ENCODE results near the gene MYH13. TPM values are rescaled to one million over a fixed set of nuclear protein-coding genes. Genes with fewer than 3 reads are reported as not detected.

Gene MYH13
- total and polyA plus RNA-seq, 12 donors: not detected

- Histone ChIP-seq H3K9me3 (peaks cover 0 to 3% (median 0%) of the 10 kb centered on the region in 11 donors), H3K36me3 (no peaks in the 10 kb centered on the region), H3K27ac (no peak overlapping the region), H3K27me3 (no peaks in the 10 kb centered on the region), H3K4me1 (no peaks in the 10 kb centered on the region), H3K4me3 (no peak overlapping the region)
- TF ChIP-seq, protein P1, sequence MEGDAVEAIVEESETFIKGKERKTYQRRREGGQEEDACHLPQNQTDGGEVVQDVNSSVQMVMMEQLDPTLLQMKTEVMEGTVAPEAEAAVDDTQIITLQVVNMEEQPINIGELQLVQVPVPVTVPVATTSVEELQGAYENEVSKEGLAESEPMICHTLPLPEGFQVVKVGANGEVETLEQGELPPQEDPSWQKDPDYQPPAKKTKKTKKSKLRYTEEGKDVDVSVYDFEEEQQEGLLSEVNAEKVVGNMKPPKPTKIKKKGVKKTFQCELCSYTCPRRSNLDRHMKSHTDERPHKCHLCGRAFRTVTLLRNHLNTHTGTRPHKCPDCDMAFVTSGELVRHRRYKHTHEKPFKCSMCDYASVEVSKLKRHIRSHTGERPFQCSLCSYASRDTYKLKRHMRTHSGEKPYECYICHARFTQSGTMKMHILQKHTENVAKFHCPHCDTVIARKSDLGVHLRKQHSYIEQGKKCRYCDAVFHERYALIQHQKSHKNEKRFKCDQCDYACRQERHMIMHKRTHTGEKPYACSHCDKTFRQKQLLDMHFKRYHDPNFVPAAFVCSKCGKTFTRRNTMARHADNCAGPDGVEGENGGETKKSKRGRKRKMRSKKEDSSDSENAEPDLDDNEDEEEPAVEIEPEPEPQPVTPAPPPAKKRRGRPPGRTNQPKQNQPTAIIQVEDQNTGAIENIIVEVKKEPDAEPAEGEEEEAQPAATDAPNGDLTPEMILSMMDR (IDR thresholded peaks at IDR 0.05): no peak
- DNase-seq (no peak), ATAC-seq (no peak)
- intact Hi-C loops (cut with DNase I): no loop called here
- WGBS, 2 donors: 41 to 42% methylated on average over 3 of the region's 3 CpGs
These were observed 67.4 kb downstream of the MYH13 start for GRCh38 chr17:10305398-10305797.

GRCh38 chr17:10304758-10305300 is 68.0 kb downstream of the MYH13 start:
- Histone ChIP-seq H3K4me3 (no peak overlapping the region), H3K27me3 (no peaks in the 10 kb centered on the region), H3K9me3 (peaks cover 0 to 3% (median 0%) of the 10 kb centered on the region in 11 donors), H3K36me3 (no peaks in the 10 kb centered on the region), H3K27ac (no peak overlapping the region), H3K4me1 (no peaks in the 10 kb centered on the region)
- TF ChIP-seq, protein P1 (IDR thresholded peaks at IDR 0.05): no peak
- DNase-seq: no peak
- intact Hi-C loops (cut with DNase I): no loop called here
- WGBS, 2 donors: 79 to 81% methylated on average over 4 of the region's 4 CpGs
- ATAC-seq: no peak

DNA sequence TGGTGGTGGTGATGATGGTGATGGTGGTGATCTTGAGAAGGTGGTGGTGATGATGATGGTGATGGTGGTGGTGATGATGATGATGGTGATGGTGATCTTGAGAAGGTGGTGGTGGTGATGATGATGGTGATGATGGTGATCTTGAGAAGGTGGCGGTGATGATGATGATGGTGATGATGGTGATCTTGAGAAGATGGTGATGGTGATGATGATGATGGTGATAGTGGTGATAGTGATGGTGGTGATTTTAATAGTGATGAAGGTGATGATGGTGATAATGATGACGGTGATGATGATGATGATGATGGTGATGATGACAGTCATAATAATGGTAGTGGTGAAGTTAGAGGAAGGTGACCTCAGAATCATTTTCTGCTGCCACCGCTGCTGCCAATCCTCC is 75.1 kb downstream of the MYH13 start:
- no peak for ATAC-seq

DNA sequence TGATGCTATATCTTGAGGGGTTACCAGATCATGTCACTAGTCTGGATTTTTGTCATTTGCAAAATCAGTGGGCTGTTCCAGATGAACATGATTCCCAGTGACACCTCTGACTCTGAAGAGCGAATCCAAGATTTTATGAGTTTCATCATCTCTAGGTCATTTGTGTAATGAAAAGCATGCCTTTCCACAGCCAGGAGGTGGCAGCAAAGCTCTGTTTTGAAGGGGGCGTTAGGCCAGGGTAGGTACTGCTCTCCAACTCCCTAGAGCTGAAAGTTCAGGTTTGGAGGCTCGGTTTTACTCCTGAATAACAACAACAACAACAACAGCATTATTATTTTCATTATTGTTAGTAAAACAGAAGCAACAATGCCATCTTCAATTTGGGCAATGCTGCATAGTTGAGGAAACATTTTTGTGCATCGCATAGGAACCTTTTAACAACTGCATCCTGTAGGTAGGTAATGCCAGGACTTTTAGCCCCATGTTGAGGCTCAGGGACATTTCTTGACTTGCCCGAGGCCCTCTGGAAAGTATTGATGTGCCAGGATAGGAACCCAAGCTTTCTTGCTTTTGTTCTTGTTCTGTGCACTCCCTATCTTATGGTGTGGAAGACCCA is 77.0 kb downstream of the MYH13 start:
- Histone ChIP-seq H3K27me3 (peaks cover 0 to 14% (median 8%) of the 10 kb centered on the region in 7 donors), H3K4me1 (peaks cover 0 to 6% (median under 1%) of the 10 kb centered on the region in 9 donors), H3K4me3 (no peak overlapping the region), H3K9me3 (no peaks in the 10 kb centered on the region), H3K27ac (no peak overlapping the region), H3K36me3 (no peaks in the 10 kb centered on the region)
- 32 to 37% methylated on average over 5 of the region's 5 CpGs for WGBS, 2 donors
- DNase-seq (peak; percentile 21 to 40), ATAC-seq (peak in 5 of 8 donors; percentile 41 to 53 (median 48))
- TF ChIP-seq, protein P1 (IDR thresholded peaks at IDR 0.05): peak; percentile 21 to 74 (median 64)
- intact Hi-C loops (cut with DNase I): loop anchor here in 1 of 10 donors (10.0 kb wide), 1 partner anchor 319 kb away; no protein-coding TSS in a partner anchor

More for the DNA sequence above, 75.1 kb downstream of the MYH13 start:
- Histone ChIP-seq H3K4me3 (no peak overlapping the region), H3K36me3 (no peaks in the 10 kb centered on the region), H3K9me3 (no peaks in the 10 kb centered on the region), H3K27me3 (peaks cover 0 to 7% (median 0%) of the 10 kb centered on the region in 7 donors), H3K4me1 (peaks cover 0 to 4% (median 0%) of the 10 kb centered on the region in 9 donors), H3K27ac (no peak overlapping the region)
- WGBS, 2 donors: 95 to 96% methylated on average over 3 of the region's 3 CpGs
- no peak for DNase-seq
- intact Hi-C loops (cut with DNase I): loop anchor here in 1 of 10 donors (10.0 kb wide), 1 partner anchor 317 kb away; no protein-coding TSS in a partner anchor
- TF ChIP-seq, protein P1 (IDR thresholded peaks at IDR 0.05): no peak
